ENCODE results near the gene ABLIM2. TPM values are rescaled to one million over a fixed set of nuclear protein-coding genes. Genes with fewer than 3 reads are reported as not detected.
A peak's percentile ranks its signal among the peaks of the same experiment; 100 is the strongest.

Gene ABLIM2
- total RNA-seq, 4 donors from 2014 or later, result 177 to 281 (median 244) TPM

GRCh38 chr4:8130346-8131066, 28.1 kb downstream of the ABLIM2 start:
- intact Hi-C loops (cut with DNase I; ENCODE audit: low total_unique reads), result no loop called here
- ATAC-seq, result no peak
- H3K36me3 ChIP-seq, result no peaks in the 10 kb centered on the region
- H3K9me3 ChIP-seq, result no peaks in the 10 kb centered on the region
- peaks cover 14 to 36% of the 10 kb centered on the region in 2 donors for H3K4me1 ChIP-seq
- no peak overlapping the region for H3K4me3 ChIP-seq
- no peak for TF ChIP-seq CTCF (IDR thresholded peaks at IDR 0.05 in 4 of 5, conservative IDR thresholded peaks at IDR 0.05 in 1 of 5)
- H3K27me3 ChIP-seq, result no peaks in the 10 kb centered on the region
- DNase-seq, result no peak
- H3K27ac ChIP-seq, result peak overlapping the region; percentile 6 to 100 (median 59)
- in situ Hi-C loops (cut with MboI; ENCODE audit: low sequenced_read_pairs in 4 of 4), result no loop called here

- Histone ChIP-seq H3K27ac (peak overlapping the region; percentile 18 to 100 (median 98)), H3K36me3 (peaks cover 0 to 7% of the 10 kb centered on the region in 2 donors), H3K9me3 (no peaks in the 10 kb centered on the region), H3K27me3 (no peaks in the 10 kb centered on the region), H3K4me1 (peaks cover 21 to 41% of the 10 kb centered on the region in 2 donors), H3K4me3 (no peak overlapping the region)
- intact Hi-C loops (cut with DNase I; ENCODE audit: low total_unique reads), result no loop called here
- DNase-seq, result no peak
- ATAC-seq, result no peak
- in situ Hi-C loops (cut with MboI; ENCODE audit: low sequenced_read_pairs in 4 of 4), result no loop called here
- no peak for TF ChIP-seq POLR2A (IDR thresholded peaks at IDR 0.05)
- TF ChIP-seq CTCF (IDR thresholded peaks at IDR 0.05 in 4 of 5, conservative IDR thresholded peaks at IDR 0.05 in 1 of 5), result no peak
These were observed 28.8 kb downstream of the ABLIM2 start for GRCh38 chr4:8129785-8130184.

- no peak for TF ChIP-seq POLR2A (IDR thresholded peaks at IDR 0.05)
- TF ChIP-seq CTCF (IDR thresholded peaks at IDR 0.05 in 4 of 5, conservative IDR thresholded peaks at IDR 0.05 in 1 of 5), result no peak
- Histone ChIP-seq H3K27me3 (no peaks in the 10 kb centered on the region), H3K27ac (peak overlapping the region; percentile 93 to 100 (median 98)), H3K9me3 (no peaks in the 10 kb centered on the region), H3K4me3 (no peak overlapping the region), H3K36me3 (peaks cover 0 to 13% of the 10 kb centered on the region in 2 donors), H3K4me1 (peaks cover 27 to 43% of the 10 kb centered on the region in 2 donors)
- DNase-seq (no peak), ATAC-seq (no peak)
- intact Hi-C loops (cut with DNase I; ENCODE audit: low total_unique reads) (no loop called here), in situ Hi-C loops (cut with MboI; ENCODE audit: low sequenced_read_pairs in 4 of 4) (no loop called here)
These were observed 29.5 kb downstream of the ABLIM2 start for GRCh38 chr4:8129136-8129535.

- H3K36me3 ChIP-seq, result peaks cover 0 to 14% of the 10 kb centered on the region in 2 donors
- peak overlapping the region in 3 of 4 donors; percentile 32 to 78 (median 67) for H3K4me3 ChIP-seq
- H3K9me3 ChIP-seq, result no peaks in the 10 kb centered on the region
- peak overlapping the region; percentile 93 to 100 (median 98) for H3K27ac ChIP-seq
- peak; percentile 4 to 13 for ATAC-seq
- intact Hi-C loops (cut with DNase I; ENCODE audit: low total_unique reads), result no loop called here
- in situ Hi-C loops (cut with MboI; ENCODE audit: low sequenced_read_pairs in 4 of 4), result no loop called here
- H3K4me1 ChIP-seq, result peaks cover 36 to 43% of the 10 kb centered on the region in 2 donors
- no peaks in the 10 kb centered on the region for H3K27me3 ChIP-seq
- DNase-seq, result peak in 1 of 2 donors; percentile 61
- no peak for TF ChIP-seq CTCF (IDR thresholded peaks at IDR 0.05 in 4 of 5, conservative IDR thresholded peaks at IDR 0.05 in 1 of 5)
- TF ChIP-seq POLR2A (IDR thresholded peaks at IDR 0.05), result peak in 1 of 2 donors; percentile 6
These were observed 30.3 kb downstream of the ABLIM2 start for GRCh38 chr4:8128100-8128856.

Data from gastrocnemius medialis (tissue), 4 donors.